ENCODE data around the gene SUGCT. TPM values are rescaled to one million over a fixed set of nuclear protein-coding genes. Genes with fewer than 3 reads are reported as not detected.
A peak's percentile ranks its signal among the peaks of the same experiment; 100 is the strongest.

The SUGCT gene
- total RNA-seq, 1 experiment from 2014 or later: 5.4 TPM

DNA sequence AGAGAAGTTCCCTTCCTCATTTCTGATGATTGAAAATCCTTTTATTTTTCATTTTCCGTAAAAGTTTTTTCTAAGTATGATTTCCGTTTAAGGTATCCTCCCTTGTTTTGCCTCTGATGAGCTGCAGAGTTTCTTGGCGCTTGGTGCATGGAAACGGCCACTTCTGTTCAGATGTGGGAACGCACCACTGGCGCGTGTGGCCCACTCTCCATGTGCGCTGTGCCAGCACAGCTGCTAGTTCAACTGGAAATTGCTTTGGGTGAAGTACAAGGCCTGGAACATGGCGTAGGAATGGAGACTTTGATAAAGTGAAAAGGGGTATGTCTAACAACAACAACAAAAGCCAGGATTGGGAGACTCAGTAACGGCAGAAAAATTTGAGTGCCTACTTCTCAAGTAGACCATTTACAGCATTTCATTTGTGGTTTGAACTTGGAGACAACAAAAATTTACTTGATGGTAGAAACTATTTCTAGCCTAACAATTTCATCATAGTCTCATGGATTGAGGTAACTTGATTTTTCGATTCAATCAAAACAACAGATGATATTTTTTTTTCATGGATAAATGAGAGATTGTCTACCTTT is 364.2 kb downstream of the SUGCT start:
- Histone ChIP-seq H3K9me3 (ENCODE audit: control insufficient read depth, low read depth, low read length) (no peaks in the 10 kb centered on the region), H3K56ac (ENCODE audit: insufficient read length, low read depth, low read length) (no peak overlapping the region), H3K27me3 (ENCODE audit: insufficient read depth, low read length) (no peaks in the 10 kb centered on the region), H3K9ac (ENCODE audit: extremely low read depth, insufficient read length, low read length) (no peak overlapping the region), H3K4me1 (ENCODE audit: insufficient read depth, low read length) (no peaks in the 10 kb centered on the region), H3K4me2 (ENCODE audit: insufficient read depth, insufficient read length, low read length) (no peak overlapping the region), H2BK20ac (ENCODE audit: low read depth, low read length, poor library complexity, severe bottlenecking) (no peak overlapping the region), H3T11ph (ENCODE audit: low read length) (no peak overlapping the region), H2AK5ac (ENCODE audit: insufficient read length, low read length) (no peak overlapping the region), H2AFZ (ENCODE audit: low read length) (no peak overlapping the region), H2BK12ac (ENCODE audit: insufficient read length, low read depth, low read length) (no peak overlapping the region), H3K4ac (ENCODE audit: low read depth, low read length) (no peak overlapping the region), H4K8ac (replicated peaks; ENCODE audit: insufficient read length, low read depth, low read length) (no peak overlapping the region), H3K27ac (ENCODE audit: insufficient read length, low read depth, low read length) (no peak overlapping the region), H4K91ac (ENCODE audit: insufficient read length, low read depth, low read length) (no peak overlapping the region), H2BK5ac (ENCODE audit: insufficient read length, low read length) (no peak overlapping the region), H3K14ac (ENCODE audit: insufficient read depth, low read length) (no peak overlapping the region; the same call in 1 of the 2 replicates), H3K79me1 (ENCODE audit: insufficient read depth, low read depth, low read length, poor library complexity, severe bottlenecking) (no peaks in the 10 kb centered on the region), H3K79me2 (ENCODE audit: insufficient read depth, low read length) (no peaks in the 10 kb centered on the region), H3K18ac (ENCODE audit: insufficient read length, low read depth, low read length) (no peak overlapping the region), H4K20me1 (ENCODE audit: control insufficient read depth, insufficient read depth, insufficient read length) (no peaks in the 10 kb centered on the region), H4K5ac (ENCODE audit: insufficient read length, low read depth, low read length) (no peak overlapping the region), H2BK120ac (ENCODE audit: low read depth, low read length, poor library complexity, severe bottlenecking) (no peak overlapping the region), H3K23me2 (ENCODE audit: insufficient read length, low read depth, low read length, poor library complexity, severe bottlenecking) (no peaks in the 10 kb centered on the region), H2BK15ac (ENCODE audit: low read depth, low read length) (no peak overlapping the region), H3K23ac (ENCODE audit: insufficient read length, low read depth, low read length) (no peak overlapping the region)
- no peaks in the 10 kb centered on the region for H3K36me3 Mint-ChIP-seq (ENCODE audit: insufficient read depth in 1 of 3, low read depth in 3 of 3)
- TF ChIP-seq, protein P1, sequence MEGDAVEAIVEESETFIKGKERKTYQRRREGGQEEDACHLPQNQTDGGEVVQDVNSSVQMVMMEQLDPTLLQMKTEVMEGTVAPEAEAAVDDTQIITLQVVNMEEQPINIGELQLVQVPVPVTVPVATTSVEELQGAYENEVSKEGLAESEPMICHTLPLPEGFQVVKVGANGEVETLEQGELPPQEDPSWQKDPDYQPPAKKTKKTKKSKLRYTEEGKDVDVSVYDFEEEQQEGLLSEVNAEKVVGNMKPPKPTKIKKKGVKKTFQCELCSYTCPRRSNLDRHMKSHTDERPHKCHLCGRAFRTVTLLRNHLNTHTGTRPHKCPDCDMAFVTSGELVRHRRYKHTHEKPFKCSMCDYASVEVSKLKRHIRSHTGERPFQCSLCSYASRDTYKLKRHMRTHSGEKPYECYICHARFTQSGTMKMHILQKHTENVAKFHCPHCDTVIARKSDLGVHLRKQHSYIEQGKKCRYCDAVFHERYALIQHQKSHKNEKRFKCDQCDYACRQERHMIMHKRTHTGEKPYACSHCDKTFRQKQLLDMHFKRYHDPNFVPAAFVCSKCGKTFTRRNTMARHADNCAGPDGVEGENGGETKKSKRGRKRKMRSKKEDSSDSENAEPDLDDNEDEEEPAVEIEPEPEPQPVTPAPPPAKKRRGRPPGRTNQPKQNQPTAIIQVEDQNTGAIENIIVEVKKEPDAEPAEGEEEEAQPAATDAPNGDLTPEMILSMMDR (conservative IDR thresholded peaks at IDR 0.05): no peak
- no peak overlapping the region for H3K4me3 Mint-ChIP-seq
- peak overlapping the region in 1 of 3 experiments; percentile 24; a peak in 1 of 7 replicates for H3K27ac Mint-ChIP-seq
- no peaks in the 10 kb centered on the region for H3K9me3 Mint-ChIP-seq
- WGBS (ENCODE audit: extremely low coverage, insufficient read length, low lambda C conversion rate): no CpG with 5 or more reads among the region's 11 CpGs
- H3K27me3 Mint-ChIP-seq (ENCODE audit: low read depth): no peaks in the 10 kb centered on the region
- H3K4me1 Mint-ChIP-seq: no peaks in the 10 kb centered on the region
- DNase-seq: no peak
